ENCODE measurements around the gene LDB3. TPM values are rescaled to one million over a fixed set of nuclear protein-coding genes. Genes with fewer than 3 reads are reported as not detected.
A peak's percentile ranks its signal among the peaks of the same experiment; 100 is the strongest.

The LDB3 gene
- total RNA-seq, 6 donors from 2014 or later, result 0.67 to 2.1 (median 1.1) TPM

DNA sequence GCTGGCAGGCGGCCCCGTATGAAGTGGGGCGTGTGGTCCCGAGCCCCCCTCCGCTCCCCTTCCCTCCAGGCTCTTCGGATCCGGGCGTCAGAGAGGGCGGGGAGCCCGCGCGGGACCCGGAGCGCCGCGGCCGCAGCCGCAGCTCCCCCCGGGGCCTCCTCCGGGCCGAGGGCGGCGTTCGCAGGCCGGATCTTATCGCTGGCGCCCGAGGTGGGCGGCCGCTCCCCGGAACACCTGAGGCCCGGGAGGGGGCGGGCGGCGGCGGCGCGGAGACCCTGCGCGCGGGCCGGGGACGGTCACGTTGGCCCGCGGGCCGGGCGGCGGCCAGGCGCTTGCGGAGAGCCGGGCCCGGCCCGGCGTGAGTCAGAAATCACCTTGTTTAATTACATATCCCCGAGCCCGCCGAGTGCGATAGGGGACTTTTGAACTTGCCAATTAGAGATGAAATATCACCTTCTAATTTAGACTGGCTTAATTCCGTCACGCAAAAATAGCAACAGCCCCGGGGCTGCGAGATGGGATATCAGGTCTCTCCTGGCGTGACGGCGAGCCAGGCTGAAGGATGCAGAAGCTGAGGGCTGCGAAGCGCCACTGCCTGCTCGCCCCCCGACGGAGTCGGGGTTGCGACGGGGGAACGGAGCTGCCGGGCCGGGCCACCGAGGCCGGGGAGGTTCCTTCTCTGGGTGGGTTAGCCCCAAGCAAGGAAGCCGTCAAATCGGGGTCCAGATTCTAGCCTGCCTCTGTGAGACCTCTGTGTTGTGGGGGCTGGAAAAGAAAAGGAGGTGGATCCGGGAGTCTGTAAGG is 43.4 kb downstream of the LDB3 start:
- no peaks in the 10 kb centered on the region for H3K27me3 ChIP-seq
- no peaks in the 10 kb centered on the region for H3K36me3 ChIP-seq
- DNase-seq (peak; percentile 49 to 86), ATAC-seq (ENCODE audit: low FRiP score in 2 of 2) (peak; percentile 1 to 77)
- TF ChIP-seq, protein P1, sequence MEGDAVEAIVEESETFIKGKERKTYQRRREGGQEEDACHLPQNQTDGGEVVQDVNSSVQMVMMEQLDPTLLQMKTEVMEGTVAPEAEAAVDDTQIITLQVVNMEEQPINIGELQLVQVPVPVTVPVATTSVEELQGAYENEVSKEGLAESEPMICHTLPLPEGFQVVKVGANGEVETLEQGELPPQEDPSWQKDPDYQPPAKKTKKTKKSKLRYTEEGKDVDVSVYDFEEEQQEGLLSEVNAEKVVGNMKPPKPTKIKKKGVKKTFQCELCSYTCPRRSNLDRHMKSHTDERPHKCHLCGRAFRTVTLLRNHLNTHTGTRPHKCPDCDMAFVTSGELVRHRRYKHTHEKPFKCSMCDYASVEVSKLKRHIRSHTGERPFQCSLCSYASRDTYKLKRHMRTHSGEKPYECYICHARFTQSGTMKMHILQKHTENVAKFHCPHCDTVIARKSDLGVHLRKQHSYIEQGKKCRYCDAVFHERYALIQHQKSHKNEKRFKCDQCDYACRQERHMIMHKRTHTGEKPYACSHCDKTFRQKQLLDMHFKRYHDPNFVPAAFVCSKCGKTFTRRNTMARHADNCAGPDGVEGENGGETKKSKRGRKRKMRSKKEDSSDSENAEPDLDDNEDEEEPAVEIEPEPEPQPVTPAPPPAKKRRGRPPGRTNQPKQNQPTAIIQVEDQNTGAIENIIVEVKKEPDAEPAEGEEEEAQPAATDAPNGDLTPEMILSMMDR (IDR thresholded peaks at IDR 0.05), result no peak
- peak in 2 of 4 donors; percentile 7 to 75 for TF ChIP-seq POLR2A (IDR thresholded peaks at IDR 0.05)
- 1 to 4% methylated on average over 3 to 31 of the region's 82 CpGs for WGBS, 2 donors
- no peaks in the 10 kb centered on the region for H3K9me3 ChIP-seq
- H3K4me3 ChIP-seq, result peak overlapping the region; percentile 49 to 85 (median 80)
- peaks cover 11 to 24% (median 13%) of the 10 kb centered on the region in 4 donors for H3K4me1 ChIP-seq
- H3K27ac ChIP-seq, result peak overlapping the region; percentile 88 to 94 (median 91)

DNA sequence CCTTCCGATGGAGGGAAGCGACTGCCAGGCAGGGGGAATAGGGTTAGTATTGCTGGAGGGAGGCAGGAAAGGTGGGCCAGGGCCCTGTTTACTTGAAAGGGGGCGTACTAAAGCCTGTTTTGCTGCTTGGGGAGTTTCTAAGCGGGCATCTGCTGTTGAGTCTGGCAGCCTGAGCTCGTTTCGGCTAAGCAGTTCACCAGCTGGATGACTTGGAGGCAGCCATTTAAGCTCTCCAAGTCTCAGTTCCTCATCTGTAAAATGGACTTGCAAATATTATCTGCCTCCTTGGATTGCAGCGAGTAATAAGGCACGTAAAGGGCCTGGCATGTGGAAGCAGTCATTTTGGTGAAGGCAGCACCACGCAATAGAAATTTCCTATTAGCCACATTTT is 44.0 kb downstream of the LDB3 start:
- TF ChIP-seq, protein P1 (IDR thresholded peaks at IDR 0.05), result no peak
- TF ChIP-seq EP300 (IDR thresholded peaks at IDR 0.05), result no peak
- no peak for TF ChIP-seq POLR2A (IDR thresholded peaks at IDR 0.05)
- no peak for TF ChIP-seq POLR2AphosphoS5 (IDR thresholded peaks at IDR 0.05)
- ATAC-seq (ENCODE audit: low FRiP score in 2 of 2), result no peak
- WGBS, 2 donors, result 39 to 56% methylated on average over 9 of the region's 9 CpGs
- Histone ChIP-seq H3K4me1 (peaks cover 11 to 24% (median 13%) of the 10 kb centered on the region in 4 donors), H3K4me3 (peak overlapping the region in 3 of 4 donors; percentile 77 to 85 (median 83)), H3K27ac (peak overlapping the region; percentile 88 to 94 (median 91)), H3K9me3 (no peaks in the 10 kb centered on the region), H3K36me3 (no peaks in the 10 kb centered on the region), H3K27me3 (no peaks in the 10 kb centered on the region)
- no peak for DNase-seq

DNA sequence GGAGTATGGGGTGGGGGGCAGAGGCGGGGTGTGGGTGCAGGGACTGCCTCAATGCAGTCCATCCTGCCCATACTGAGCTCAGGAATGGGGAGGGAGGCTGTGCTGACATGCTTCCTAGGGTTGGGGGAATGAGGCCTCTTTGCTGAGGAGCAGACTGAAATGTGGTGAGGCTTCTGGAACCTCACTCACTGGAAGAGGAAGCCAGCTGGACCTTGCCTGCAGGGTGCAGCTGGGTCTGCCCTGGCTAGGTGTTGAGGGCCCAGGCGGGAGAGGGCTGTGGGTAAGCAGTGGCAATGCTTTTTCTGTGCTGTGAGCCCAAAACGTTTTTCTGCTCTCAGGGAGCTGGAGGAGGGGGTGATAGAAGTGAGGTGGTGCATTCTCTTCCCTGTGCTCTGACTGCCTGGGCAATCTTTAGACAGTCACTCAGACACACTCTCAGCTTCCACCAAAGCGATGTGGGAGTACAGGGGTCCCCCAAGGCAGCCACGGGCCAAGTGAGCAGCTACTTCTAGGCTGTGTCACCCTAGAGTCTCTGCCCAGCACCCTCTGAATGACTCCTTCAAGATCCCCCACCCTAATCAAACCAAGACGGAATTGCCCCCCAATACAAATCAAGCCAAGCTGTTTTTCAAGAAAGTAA is 47.0 kb downstream of the LDB3 start:
- no peaks in the 10 kb centered on the region for H3K36me3 ChIP-seq
- TF ChIP-seq, protein P1 (IDR thresholded peaks at IDR 0.05), result no peak
- TF ChIP-seq POLR2AphosphoS5 (IDR thresholded peaks at IDR 0.05) (no peak), EP300 (IDR thresholded peaks at IDR 0.05) (no peak), POLR2A (IDR thresholded peaks at IDR 0.05) (no peak)
- H3K4me3 ChIP-seq, result no peak overlapping the region
- H3K4me1 ChIP-seq, result peaks cover 11 to 24% (median 13%) of the 10 kb centered on the region in 4 donors
- no peak for DNase-seq
- no peak overlapping the region for H3K27ac ChIP-seq
- ATAC-seq (ENCODE audit: low FRiP score in 2 of 2), result no peak
- no peaks in the 10 kb centered on the region for H3K9me3 ChIP-seq
- 75 to 78% methylated on average over 2 to 6 of the region's 6 CpGs for WGBS, 2 donors
- no peaks in the 10 kb centered on the region for H3K27me3 ChIP-seq

DNA sequence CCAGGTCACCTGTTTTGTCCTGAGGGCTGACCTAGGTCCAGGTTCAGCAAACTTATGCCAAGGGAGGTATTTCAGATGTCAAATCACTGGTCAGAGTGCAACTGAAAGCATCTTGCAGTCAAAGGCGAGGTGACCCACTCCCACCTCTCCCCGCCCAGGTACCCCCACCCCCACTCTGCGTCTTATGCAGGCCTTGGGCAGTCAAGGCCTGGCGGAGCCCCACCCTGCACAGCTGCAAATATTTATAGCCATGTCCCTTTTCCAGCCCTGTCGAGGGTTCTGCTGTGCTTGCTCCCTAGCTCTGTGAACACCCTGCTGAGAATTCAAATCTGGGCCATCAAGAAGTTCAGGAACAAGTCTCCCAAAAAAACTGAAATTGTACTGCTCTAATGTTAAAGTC is 47.5 kb downstream of the LDB3 start:
- H3K27me3 ChIP-seq, result no peaks in the 10 kb centered on the region
- H3K36me3 ChIP-seq, result no peaks in the 10 kb centered on the region
- no peak overlapping the region for H3K4me3 ChIP-seq
- peaks cover 7 to 18% (median 9%) of the 10 kb centered on the region in 4 donors for H3K4me1 ChIP-seq
- TF ChIP-seq POLR2AphosphoS5 (IDR thresholded peaks at IDR 0.05), result no peak
- TF ChIP-seq, protein P1 (IDR thresholded peaks at IDR 0.05), result no peak
- no peak for TF ChIP-seq POLR2A (IDR thresholded peaks at IDR 0.05)
- no peak for TF ChIP-seq EP300 (IDR thresholded peaks at IDR 0.05)
- H3K27ac ChIP-seq, result no peak overlapping the region
- DNase-seq (no peak), ATAC-seq (ENCODE audit: low FRiP score in 2 of 2) (no peak)
- 76 to 89% methylated on average over 5 of the region's 5 CpGs for WGBS, 2 donors
- no peaks in the 10 kb centered on the region for H3K9me3 ChIP-seq

Data from upper lobe of left lung (tissue), 6 donors.